ENCODE results near the gene MORN1.

Gene MORN1

GRCh38 chr1:2374252-2375155, 16.9 kb downstream of the MORN1 start:
- H3K4me3 Mint-ChIP-seq: no peak overlapping the region
- H3K4me1 Mint-ChIP-seq (ENCODE audit: low read depth): peaks cover 8% of the 10 kb centered on the region
- H3K9me3 Mint-ChIP-seq: no peaks in the 10 kb centered on the region
- no peaks in the 10 kb centered on the region for H3K27me3 Mint-ChIP-seq
- no peaks in the 10 kb centered on the region for H3K36me3 Mint-ChIP-seq (ENCODE audit: low read depth)
- intact Hi-C loops (cut with micrococcal nuclease): no loop called here
- no peak overlapping the region for H3K27ac Mint-ChIP-seq

GRCh38 chr1:2373551-2374251, 17.7 kb downstream of the MORN1 start:
- Mint-ChIP-seq H3K9me3 (no peaks in the 10 kb centered on the region), H3K4me3 (no peak overlapping the region), H3K27me3 (no peaks in the 10 kb centered on the region), H3K4me1 (ENCODE audit: low read depth) (no peaks in the 10 kb centered on the region), H3K27ac (no peak overlapping the region), H3K36me3 (ENCODE audit: low read depth) (no peaks in the 10 kb centered on the region)
- intact Hi-C loops (cut with micrococcal nuclease): no loop called here

- Mint-ChIP-seq H3K9me3 (no peaks in the 10 kb centered on the region), H3K4me3 (no peak overlapping the region), H3K27me3 (no peaks in the 10 kb centered on the region), H3K27ac (no peak overlapping the region), H3K4me1 (ENCODE audit: low read depth) (no peaks in the 10 kb centered on the region), H3K36me3 (ENCODE audit: low read depth) (no peaks in the 10 kb centered on the region)
- intact Hi-C loops (cut with micrococcal nuclease): no loop called here
Measured at GRCh38 chr1:2372551-2373490, 18.5 kb downstream of the MORN1 start.

- H3K9me3 Mint-ChIP-seq: peaks cover 9% of the 10 kb centered on the region
- intact Hi-C loops (cut with micrococcal nuclease): no loop called here
- H3K27ac Mint-ChIP-seq: no peak overlapping the region
Measured at GRCh38 chr1:2368053-2368744, 23.2 kb downstream of the MORN1 start.

GRCh38 chr1:2363847-2364513, 27.4 kb downstream of the MORN1 start:
- peaks cover 15% of the 10 kb centered on the region for H3K4me1 Mint-ChIP-seq (ENCODE audit: low read depth)
- peaks cover 9% of the 10 kb centered on the region for H3K9me3 Mint-ChIP-seq
- no peaks in the 10 kb centered on the region for H3K36me3 Mint-ChIP-seq (ENCODE audit: low read depth)
- peaks cover 3% of the 10 kb centered on the region for H3K27me3 Mint-ChIP-seq
- no peak overlapping the region for H3K27ac Mint-ChIP-seq
- intact Hi-C loops (cut with micrococcal nuclease): no loop called here
- H3K4me3 Mint-ChIP-seq: no peak overlapping the region

More at GRCh38 chr1:2368053-2368744, 23.2 kb downstream of the MORN1 start:
- Mint-ChIP-seq H3K4me3 (no peak overlapping the region), H3K4me1 (ENCODE audit: low read depth) (no peaks in the 10 kb centered on the region), H3K36me3 (ENCODE audit: low read depth) (no peaks in the 10 kb centered on the region), H3K27me3 (no peaks in the 10 kb centered on the region)

- H3K9me3 Mint-ChIP-seq: peaks cover 9% of the 10 kb centered on the region
- H3K27ac Mint-ChIP-seq: no peak overlapping the region
- H3K4me1 Mint-ChIP-seq (ENCODE audit: low read depth): peaks cover 15% of the 10 kb centered on the region
- no peak overlapping the region for H3K4me3 Mint-ChIP-seq
- intact Hi-C loops (cut with micrococcal nuclease): no loop called here
- peaks cover 3% of the 10 kb centered on the region for H3K27me3 Mint-ChIP-seq
- no peaks in the 10 kb centered on the region for H3K36me3 Mint-ChIP-seq (ENCODE audit: low read depth)
Measured at GRCh38 chr1:2360588-2361364, 30.6 kb downstream of the MORN1 start.

- Mint-ChIP-seq H3K9me3 (peaks cover 5% of the 10 kb centered on the region), H3K36me3 (ENCODE audit: low read depth) (no peaks in the 10 kb centered on the region), H3K27me3 (peaks cover 5% of the 10 kb centered on the region), H3K27ac (peak overlapping the region; percentile 1), H3K4me3 (no peak overlapping the region), H3K4me1 (ENCODE audit: low read depth) (peaks cover 15% of the 10 kb centered on the region)
- intact Hi-C loops (cut with micrococcal nuclease): no loop called here
Measured at GRCh38 chr1:2358651-2359640, 32.4 kb downstream of the MORN1 start.

GRCh38 chr1:2358072-2358471, 33.3 kb downstream of the MORN1 start:
- no peak overlapping the region for H3K4me3 Mint-ChIP-seq
- peaks cover 5% of the 10 kb centered on the region for H3K27me3 Mint-ChIP-seq
- peaks cover 15% of the 10 kb centered on the region for H3K4me1 Mint-ChIP-seq (ENCODE audit: low read depth)
- H3K27ac Mint-ChIP-seq: no peak overlapping the region
- no peaks in the 10 kb centered on the region for H3K9me3 Mint-ChIP-seq
- H3K36me3 Mint-ChIP-seq (ENCODE audit: low read depth): no peaks in the 10 kb centered on the region
- intact Hi-C loops (cut with micrococcal nuclease): no loop called here

- H3K27me3 Mint-ChIP-seq: peaks cover 8% of the 10 kb centered on the region
- H3K9me3 Mint-ChIP-seq: no peaks in the 10 kb centered on the region
- no peak overlapping the region for H3K4me3 Mint-ChIP-seq
- no peak overlapping the region for H3K27ac Mint-ChIP-seq
- no peaks in the 10 kb centered on the region for H3K36me3 Mint-ChIP-seq (ENCODE audit: low read depth)
- peaks cover 15% of the 10 kb centered on the region for H3K4me1 Mint-ChIP-seq (ENCODE audit: low read depth)
- intact Hi-C loops (cut with micrococcal nuclease): no loop called here
Measured at GRCh38 chr1:2356911-2357845, 34.2 kb downstream of the MORN1 start.

GRCh38 chr1:2356401-2356800, 35.0 kb downstream of the MORN1 start:
- intact Hi-C loops (cut with micrococcal nuclease): no loop called here
- no peaks in the 10 kb centered on the region for H3K9me3 Mint-ChIP-seq
- peaks cover 8% of the 10 kb centered on the region for H3K27me3 Mint-ChIP-seq
- H3K36me3 Mint-ChIP-seq (ENCODE audit: low read depth): no peaks in the 10 kb centered on the region
- H3K27ac Mint-ChIP-seq: no peak overlapping the region
- H3K4me1 Mint-ChIP-seq (ENCODE audit: low read depth): peaks cover 15% of the 10 kb centered on the region
- no peak overlapping the region for H3K4me3 Mint-ChIP-seq
